OCI-LY7 (cell line): Measurements from ENCODE around the gene FYN. TPM values are rescaled to one million over a fixed set of nuclear protein-coding genes. Genes with fewer than 3 reads are reported as not detected.
"Not testable (repeated sequence)": the region's sequence is repeated elsewhere in the genome, so short reads cannot be mapped to it uniquely, and the experiment has no call there.

Experiments
- BruUV-seq: library from RNA; stranded (reverse); fragments of 400-500 nt; replicated peaks from 2 replicates; lab custom pipeline; 2021; lab: Mats Ljungman, UMichigan
- CTCF ChIA-PET: fragments of 300-600 bp; sonication (Branson Sonifier 250); formaldehyde crosslinking; loops from one replicate; lab custom pipeline; 2022; ENCODE audit warnings: antibody characterized with exemption; ENCODE audit not compliant: unreplicated experiment; lab: Charles Lee
- POLR2A ChIA-PET: fragments of 300-600 bp; sonication (Branson Sonifier 250); formaldehyde crosslinking; loops from one replicate; lab custom pipeline; 2022; ENCODE audit warnings: antibody characterized with exemption; lab: Charles Lee
- DNase-seq: peaks from one replicate; pipeline ENCODE4 v3.0.0-alpha.2; 2015; ENCODE audit warnings: low spot score
- H2AFZ ChIP-seq: fragments of 200-600 bp; sonication (generic), shearing (Covaris generic); 2 replicates; pipeline ENCODE4 v1.6.1; 2014; ENCODE audit warnings: mild to moderate bottlenecking, antibody characterized with exemption, low read length, moderate library complexity
- H3K27ac ChIP-seq: fragments of 200-600 bp; sonication (generic); 2 replicates; pipeline ENCODE4 v1.5.1; 2014; ENCODE audit warnings: mixed run types, low read depth, mild to moderate bottlenecking, moderate library complexity, low read length, inconsistent platforms; ENCODE audit not compliant: poor library complexity, severe bottlenecking
- H3K36me3 ChIP-seq: fragments of 200-600 bp; sonication (generic); 2 replicates; pipeline ENCODE4 v1.6.1; 2014; ENCODE audit warnings: mild to moderate bottlenecking, antibody characterized with exemption, low read length, moderate library complexity, mixed read lengths; ENCODE audit not compliant: insufficient read depth
- H3K4me1 ChIP-seq: fragments of 200-600 bp; sonication (generic); 2 replicates; pipeline ENCODE4 v1.5.1; 2014; ENCODE audit warnings: mild to moderate bottlenecking, low read length; ENCODE audit not compliant: insufficient read depth, poor library complexity, severe bottlenecking
- H3K4me2 ChIP-seq: fragments of 200-600 bp; sonication (generic); 2 replicates; pipeline ENCODE4 v1.6.1; 2014; ENCODE audit warnings: mild to moderate bottlenecking, low read length
- H3K4me3 ChIP-seq: fragments of 200-600 bp; sonication (generic); 2 replicates; pipeline ENCODE4 v1.5.1; 2014; ENCODE audit warnings: mild to moderate bottlenecking, low read depth, low read length; ENCODE audit not compliant: poor library complexity, severe bottlenecking
- H3K79me2 ChIP-seq: fragments of 200-600 bp; sonication (generic); 2 replicates; pipeline ENCODE4 v1.6.1; 2016; ENCODE audit warnings: low read depth, mild to moderate bottlenecking, low read length, moderate library complexity, mixed read lengths; ENCODE audit not compliant: insufficient read depth
- H3K9me2 ChIP-seq: fragments of 200-600 bp; sonication (generic); 2 replicates; pipeline ENCODE4 v1.6.1; 2016; ENCODE audit warnings: mild to moderate bottlenecking, low read length, mixed read lengths; ENCODE audit not compliant: insufficient read depth
- H3K9me3 ChIP-seq: fragments of 200-600 bp; sonication (generic); 2 replicates; pipeline ENCODE4 v1.6.1; 2014; ENCODE audit warnings: mild to moderate bottlenecking, mixed run types, low read length, mixed read lengths
- H4K20me1 ChIP-seq: fragments of 200-600 bp; sonication (generic); 2 replicates; pipeline ENCODE4 v1.6.1; 2014; ENCODE audit warnings: mild to moderate bottlenecking, antibody characterized with exemption, low read length, moderate library complexity, mixed read lengths; ENCODE audit not compliant: insufficient read depth
- EZH2phosphoT487 ChIP-seq: fragments of 200-600 bp; sonication (generic); IDR thresholded peaks from 2 replicates; pipeline ENCODE4 v1.6.1; 2018; ENCODE audit warnings: low read depth, borderline replicate concordance, mild to moderate bottlenecking, mixed run types, antibody characterized with exemption, low read length, moderate library complexity, mixed read lengths
- intact Hi-C: fragments of 100-400 bp; cut with micrococcal nuclease; formaldehyde crosslinking; loops from one replicate; pipeline ENCODE4 v1.10.0; 2022; ENCODE audit not compliant: unreplicated experiment
- total RNA-seq, 2 experiments: library from RNA; depleted of rRNA in 1 of 2; stranded (reverse); fragments of >200 nt in 1 of 2; shearing (Covaris generic) in 1 of 2; gene quantifications; 2 replicates each; pipeline ENCODE4 v1.2.3, GENCODE V29; 2014 to 2022
- TF ChIP-seq, protein P1 (sequence below): fragments of 200-600 bp; sonication (generic); conservative IDR thresholded peaks from 2 replicates; pipeline ENCODE4 v1.5.1; 2014; ENCODE audit warnings: mild to moderate bottlenecking, antibody characterized with exemption, low read length, moderate library complexity, mixed read lengths

The FYN gene
- total RNA-seq, 2 experiments from 2014 or later: 57.3 to 92.9 TPM

DNA sequence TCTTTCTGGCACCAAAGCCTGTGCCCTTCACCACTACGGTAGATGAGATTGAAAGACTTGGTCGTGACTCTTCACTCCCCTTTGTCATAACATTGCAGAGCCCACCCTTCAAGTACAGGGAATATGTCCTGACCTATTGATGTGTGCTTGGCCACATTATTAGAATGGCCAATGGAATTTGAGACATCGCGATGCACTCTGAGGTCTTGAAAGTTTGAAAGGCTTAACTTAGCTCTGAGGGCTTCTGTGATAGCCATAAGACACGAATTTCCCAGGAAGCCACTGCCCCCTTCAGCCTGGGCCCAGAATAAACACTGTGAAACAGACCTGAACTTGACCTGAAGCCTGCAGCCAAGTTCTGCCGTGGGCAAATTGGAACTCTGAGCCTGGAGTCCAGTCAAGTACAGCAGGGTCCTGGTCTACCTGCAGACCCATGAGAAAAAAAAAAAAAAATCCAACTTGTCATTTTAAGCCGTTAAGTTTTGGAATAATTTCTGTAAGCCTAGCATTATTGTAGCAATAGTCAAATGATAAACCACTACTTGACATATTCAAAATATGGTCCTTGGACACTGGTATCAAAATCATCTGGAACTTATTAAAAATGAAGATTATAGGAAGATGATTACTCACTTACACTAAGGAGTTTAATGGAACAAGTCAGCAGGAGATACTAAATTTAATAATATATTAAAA lies 230.6 kb downstream of the FYN start:
- Histone ChIP-seq H3K4me2 (no peak overlapping the region; the same call in 1 of the 2 replicates), H3K4me3 (no peak overlapping the region), H3K36me3 (no peaks in the 10 kb centered on the region), H4K20me1 (no peaks in the 10 kb centered on the region), H3K9me3 (no peaks in the 10 kb centered on the region), H3K4me1 (no peaks in the 10 kb centered on the region), H3K79me2 (no peaks in the 10 kb centered on the region), H2AFZ (peak overlapping the region; percentile 12; the same call in 1 of the 2 replicates), H3K9me2 (no peaks in the 10 kb centered on the region), H3K27ac (no peak overlapping the region)
- BruUV-seq: no TSS peak
- peak; percentile 51 for DNase-seq
- POLR2A ChIA-PET: interaction anchor here (1.0 to 1.7 kb wide), 2 partner anchors 16 to 164 kb away, joined by 3 to 6 read pairs; no protein-coding TSS in a partner anchor
- intact Hi-C loops: loop anchor here (1.0 to 10.0 kb wide), 2 partner anchors 158 to 383 kb away; partner anchors contain the start of gene REV3L
- CTCF ChIA-PET: interaction anchor here (1.0 kb wide), 1 partner anchor 383 kb away, joined by 4 read pairs; a partner anchor contains a TSS
- no peak for TF ChIP-seq EZH2phosphoT487
- TF ChIP-seq, protein P1, sequence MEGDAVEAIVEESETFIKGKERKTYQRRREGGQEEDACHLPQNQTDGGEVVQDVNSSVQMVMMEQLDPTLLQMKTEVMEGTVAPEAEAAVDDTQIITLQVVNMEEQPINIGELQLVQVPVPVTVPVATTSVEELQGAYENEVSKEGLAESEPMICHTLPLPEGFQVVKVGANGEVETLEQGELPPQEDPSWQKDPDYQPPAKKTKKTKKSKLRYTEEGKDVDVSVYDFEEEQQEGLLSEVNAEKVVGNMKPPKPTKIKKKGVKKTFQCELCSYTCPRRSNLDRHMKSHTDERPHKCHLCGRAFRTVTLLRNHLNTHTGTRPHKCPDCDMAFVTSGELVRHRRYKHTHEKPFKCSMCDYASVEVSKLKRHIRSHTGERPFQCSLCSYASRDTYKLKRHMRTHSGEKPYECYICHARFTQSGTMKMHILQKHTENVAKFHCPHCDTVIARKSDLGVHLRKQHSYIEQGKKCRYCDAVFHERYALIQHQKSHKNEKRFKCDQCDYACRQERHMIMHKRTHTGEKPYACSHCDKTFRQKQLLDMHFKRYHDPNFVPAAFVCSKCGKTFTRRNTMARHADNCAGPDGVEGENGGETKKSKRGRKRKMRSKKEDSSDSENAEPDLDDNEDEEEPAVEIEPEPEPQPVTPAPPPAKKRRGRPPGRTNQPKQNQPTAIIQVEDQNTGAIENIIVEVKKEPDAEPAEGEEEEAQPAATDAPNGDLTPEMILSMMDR: peak; percentile 76

- intact Hi-C loops: no loop called here
- DNase-seq: no peak
- Histone ChIP-seq H3K9me2 (no peaks in the 10 kb centered on the region), H4K20me1 (no peaks in the 10 kb centered on the region), H3K4me1 (no peaks in the 10 kb centered on the region), H3K4me3 (no peak overlapping the region), H2AFZ (no peak overlapping the region), H3K9me3 (no peaks in the 10 kb centered on the region), H3K27ac (no peak overlapping the region), H3K79me2 (no peaks in the 10 kb centered on the region), H3K4me2 (no peak overlapping the region), H3K36me3 (no peaks in the 10 kb centered on the region)
- ChIA-PET CTCF (no interaction called here), POLR2A (no interaction called here)
- no TSS peak for BruUV-seq
- no peak for TF ChIP-seq EZH2phosphoT487
- TF ChIP-seq, protein P1: no peak
Observed at GRCh38 chr6:111639266-111639665, 234.0 kb downstream of the FYN start.

DNA sequence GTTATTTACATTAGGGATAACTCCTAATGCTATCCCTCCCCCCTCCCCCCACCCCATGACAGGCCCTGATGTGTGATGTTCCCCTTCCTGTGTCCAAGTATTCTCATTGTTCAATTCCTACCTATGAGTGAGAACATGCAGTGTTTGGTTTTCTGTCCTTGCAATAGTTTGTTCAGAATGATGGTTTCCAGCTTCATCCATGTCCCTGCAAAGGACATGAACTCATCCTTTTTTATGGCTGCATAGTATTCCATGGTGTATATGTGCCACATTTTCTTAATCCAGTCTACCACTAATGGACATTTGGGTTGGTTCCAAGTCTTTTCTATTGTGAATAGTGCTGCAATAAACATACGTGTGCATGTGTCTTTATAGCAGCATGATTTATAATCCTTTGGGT lies 238.3 kb downstream of the FYN start:
- H3K4me3 ChIP-seq, H3K36me3 ChIP-seq, H4K20me1 ChIP-seq, H3K79me2 ChIP-seq, H3K27ac ChIP-seq, H3K4me1 ChIP-seq, H3K9me2 ChIP-seq, H3K4me2 ChIP-seq, H2AFZ ChIP-seq, intact Hi-C loops, DNase-seq, BruUV-seq, H3K9me3 ChIP-seq, POLR2A ChIA-PET, CTCF ChIA-PET: not testable (repeated sequence)
